Activated CD8-positive, alpha-beta T cell treated with anti-CD3 and anti-CD28 coated beads for 36 hours (primary cell): ENCODE measurements around the gene NEURL1. TPM values are rescaled to one million over a fixed set of nuclear protein-coding genes. Genes with fewer than 3 reads are reported as not detected.

Experiments
- ATAC-seq: fragments of 200-7000 bp; cut with Tn5 transposase; one replicate; pipeline ENCODE4 v1.10.0; 2021; ENCODE audit warnings: mild to moderate bottlenecking, moderate library complexity
- CTCF ChIA-PET: fragments of 350-600 bp; sonication (Branson Sonifier 250); formaldehyde crosslinking; loops from one replicate; lab custom pipeline; 2021; ENCODE audit warnings: antibody characterized with exemption; lab: Charles Lee
- POLR2A ChIA-PET: fragments of 350-600 bp; sonication (Branson Sonifier 250); formaldehyde crosslinking; loops from one replicate; lab custom pipeline; 2021; ENCODE audit warnings: antibody characterized with exemption; lab: Charles Lee
- DNase-seq: peaks from one replicate; pipeline ENCODE4 v3.0.0-alpha.2; 2020
- H3K27ac Mint-ChIP-seq: one replicate; pipeline ENCODE4 v1.8.0; 2021; ENCODE audit warnings: mild to moderate bottlenecking, mixed read lengths
- H3K27me3 Mint-ChIP-seq: one replicate; pipeline ENCODE4 v1.8.0; 2021; ENCODE audit warnings: mixed read lengths
- H3K36me3 Mint-ChIP-seq: one replicate; pipeline ENCODE4 v1.8.0; 2021; ENCODE audit warnings: low read depth, mixed read lengths
- H3K4me1 Mint-ChIP-seq: one replicate; pipeline ENCODE4 v1.8.0; 2021; ENCODE audit warnings: low read depth, mixed read lengths
- H3K4me3 Mint-ChIP-seq: one replicate; pipeline ENCODE4 v1.8.0; 2021; ENCODE audit warnings: mild to moderate bottlenecking, moderate library complexity, mixed read lengths
- H3K9me3 Mint-ChIP-seq: one replicate; pipeline ENCODE4 v1.8.0; 2021; ENCODE audit warnings: mixed read lengths
- intact Hi-C: fragments of 100-400 bp; cut with micrococcal nuclease; formaldehyde crosslinking; loops from one replicate; pipeline ENCODE4 v1.10.0; 2022
- total RNA-seq, 2 experiments: library from RNA; stranded (reverse); gene quantifications; one replicate each; pipeline ENCODE4 v1.2.3, GENCODE V29; 2021
- TF ChIP-seq, protein P1 (sequence below): fragments of 200-600 bp; IDR thresholded peaks from one replicate; pipeline ENCODE4 v1.8.0; 2022; ENCODE audit warnings: antibody characterized with exemption, mild to moderate bottlenecking

Gene NEURL1
- total RNA-seq, 2 experiments from 2014 or later = 1.7 to 1.9 TPM

GRCh38 chr10:103548581-103549348 is 55.3 kb downstream of the NEURL1 start:
- ATAC-seq (no peak), DNase-seq (no peak)
- TF ChIP-seq, protein P1, sequence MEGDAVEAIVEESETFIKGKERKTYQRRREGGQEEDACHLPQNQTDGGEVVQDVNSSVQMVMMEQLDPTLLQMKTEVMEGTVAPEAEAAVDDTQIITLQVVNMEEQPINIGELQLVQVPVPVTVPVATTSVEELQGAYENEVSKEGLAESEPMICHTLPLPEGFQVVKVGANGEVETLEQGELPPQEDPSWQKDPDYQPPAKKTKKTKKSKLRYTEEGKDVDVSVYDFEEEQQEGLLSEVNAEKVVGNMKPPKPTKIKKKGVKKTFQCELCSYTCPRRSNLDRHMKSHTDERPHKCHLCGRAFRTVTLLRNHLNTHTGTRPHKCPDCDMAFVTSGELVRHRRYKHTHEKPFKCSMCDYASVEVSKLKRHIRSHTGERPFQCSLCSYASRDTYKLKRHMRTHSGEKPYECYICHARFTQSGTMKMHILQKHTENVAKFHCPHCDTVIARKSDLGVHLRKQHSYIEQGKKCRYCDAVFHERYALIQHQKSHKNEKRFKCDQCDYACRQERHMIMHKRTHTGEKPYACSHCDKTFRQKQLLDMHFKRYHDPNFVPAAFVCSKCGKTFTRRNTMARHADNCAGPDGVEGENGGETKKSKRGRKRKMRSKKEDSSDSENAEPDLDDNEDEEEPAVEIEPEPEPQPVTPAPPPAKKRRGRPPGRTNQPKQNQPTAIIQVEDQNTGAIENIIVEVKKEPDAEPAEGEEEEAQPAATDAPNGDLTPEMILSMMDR = no peak
- no peak overlapping the region for H3K4me3 Mint-ChIP-seq
- no peak overlapping the region for H3K27ac Mint-ChIP-seq
- CTCF ChIA-PET = interaction anchor here (0.9 to 5.9 kb wide), 2 partner anchors 15 to 42 kb away, joined by 3 to 21 read pairs; no protein-coding TSS in a partner anchor
- peaks cover 4% of the 10 kb centered on the region for H3K4me1 Mint-ChIP-seq
- POLR2A ChIA-PET = no interaction called here
- H3K27me3 Mint-ChIP-seq = peaks cover 4% of the 10 kb centered on the region
- H3K9me3 Mint-ChIP-seq = no peaks in the 10 kb centered on the region
- intact Hi-C loops = no loop called here
- H3K36me3 Mint-ChIP-seq = no peaks in the 10 kb centered on the region

- no peaks in the 10 kb centered on the region for H3K36me3 Mint-ChIP-seq
- no peaks in the 10 kb centered on the region for H3K9me3 Mint-ChIP-seq
- intact Hi-C loops = no loop called here
- H3K4me3 Mint-ChIP-seq = no peak overlapping the region
- ATAC-seq = no peak
- ChIA-PET POLR2A (no interaction called here), CTCF (interaction anchor here (5.9 kb wide), 1 partner anchor 15 kb away, joined by 21 read pairs; no protein-coding TSS in a partner anchor)
- no peak overlapping the region for H3K27ac Mint-ChIP-seq
- no peak for DNase-seq
- TF ChIP-seq, protein P1 = no peak
- H3K4me1 Mint-ChIP-seq = peaks cover 9% of the 10 kb centered on the region
- peaks cover 6% of the 10 kb centered on the region for H3K27me3 Mint-ChIP-seq
Measured at GRCh38 chr10:103549349-103549685, 55.8 kb downstream of the NEURL1 start.

GRCh38 chr10:103550229-103550628 is 56.7 kb downstream of the NEURL1 start:
- Mint-ChIP-seq H3K36me3 (no peaks in the 10 kb centered on the region), H3K27ac (no peak overlapping the region), H3K4me1 (peaks cover 15% of the 10 kb centered on the region), H3K4me3 (no peak overlapping the region), H3K27me3 (peaks cover 12% of the 10 kb centered on the region), H3K9me3 (no peaks in the 10 kb centered on the region)
- intact Hi-C loops = no loop called here
- ChIA-PET CTCF (interaction anchor here (5.9 kb wide), 1 partner anchor 14 kb away, joined by 21 read pairs; no protein-coding TSS in a partner anchor), POLR2A (no interaction called here)
- TF ChIP-seq, protein P1 = no peak
- no peak for ATAC-seq
- DNase-seq = no peak

DNA sequence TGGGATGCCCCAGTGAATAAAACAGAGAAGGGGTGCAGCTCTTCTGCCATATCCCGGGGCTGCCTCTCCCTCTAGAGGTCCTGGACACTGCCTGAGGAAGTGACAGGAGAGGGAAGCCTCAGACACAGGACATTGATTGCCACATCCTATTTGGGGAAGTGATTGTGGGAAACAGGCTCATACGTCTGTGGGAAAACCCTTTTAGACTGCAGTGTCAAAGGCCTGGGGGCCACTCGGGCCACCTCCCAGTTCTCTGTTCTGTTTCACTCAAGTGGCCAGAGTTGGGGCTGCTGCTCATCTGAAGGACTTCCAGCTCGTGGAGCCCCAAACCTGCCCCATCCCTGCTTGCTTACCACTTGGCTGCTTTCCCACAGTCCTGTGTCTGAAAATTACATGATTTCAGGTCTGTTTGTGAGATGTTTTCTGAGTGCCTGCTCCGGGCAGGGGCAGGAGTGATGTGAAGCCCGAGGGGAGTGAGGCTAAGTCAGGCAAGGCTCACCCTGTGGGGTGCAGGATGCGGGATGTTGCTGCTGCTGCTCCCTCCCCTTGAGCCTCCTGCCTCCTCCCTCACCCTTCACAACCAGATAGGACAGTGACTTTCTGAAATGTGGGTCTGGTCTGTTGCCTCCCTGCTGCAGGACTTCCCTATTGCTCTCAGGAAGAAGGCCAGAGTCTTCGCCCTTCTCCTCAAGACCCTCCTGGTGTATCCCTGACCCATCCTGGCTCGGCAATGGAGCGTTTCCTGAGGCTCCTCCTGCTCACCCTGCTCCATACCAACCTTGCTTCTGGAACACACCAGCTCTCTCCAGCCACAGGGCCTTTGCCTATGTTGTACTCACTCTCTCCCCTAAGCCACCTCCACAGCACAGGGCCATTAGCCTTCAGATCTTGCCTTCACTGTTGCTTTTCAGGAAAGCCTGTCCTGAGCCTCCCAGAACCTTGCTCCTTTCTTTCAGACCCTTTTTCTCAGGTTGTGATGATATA is 58.4 kb downstream of the NEURL1 start:
- CTCF ChIA-PET = interaction anchor here (1.2 to 1.7 kb wide), 2 partner anchors 9 to 60 kb away, joined by 4 to 7 read pairs; no protein-coding TSS in a partner anchor
- TF ChIP-seq, protein P1 = no peak
- no peak for DNase-seq
- Mint-ChIP-seq H3K36me3 (no peaks in the 10 kb centered on the region), H3K27me3 (peaks cover 17% of the 10 kb centered on the region), H3K9me3 (no peaks in the 10 kb centered on the region), H3K4me3 (no peak overlapping the region), H3K4me1 (peaks cover 15% of the 10 kb centered on the region), H3K27ac (peak overlapping the region; percentile 4)
- POLR2A ChIA-PET = interaction anchor here (0.9 to 1.5 kb wide), 3 partner anchors 12 to 34 kb away, joined by 3 to 4 read pairs (median 3); no protein-coding TSS in a partner anchor
- ATAC-seq = no peak
- intact Hi-C loops = no loop called here
